ENCODE data around the gene ASCC3.

DNA sequence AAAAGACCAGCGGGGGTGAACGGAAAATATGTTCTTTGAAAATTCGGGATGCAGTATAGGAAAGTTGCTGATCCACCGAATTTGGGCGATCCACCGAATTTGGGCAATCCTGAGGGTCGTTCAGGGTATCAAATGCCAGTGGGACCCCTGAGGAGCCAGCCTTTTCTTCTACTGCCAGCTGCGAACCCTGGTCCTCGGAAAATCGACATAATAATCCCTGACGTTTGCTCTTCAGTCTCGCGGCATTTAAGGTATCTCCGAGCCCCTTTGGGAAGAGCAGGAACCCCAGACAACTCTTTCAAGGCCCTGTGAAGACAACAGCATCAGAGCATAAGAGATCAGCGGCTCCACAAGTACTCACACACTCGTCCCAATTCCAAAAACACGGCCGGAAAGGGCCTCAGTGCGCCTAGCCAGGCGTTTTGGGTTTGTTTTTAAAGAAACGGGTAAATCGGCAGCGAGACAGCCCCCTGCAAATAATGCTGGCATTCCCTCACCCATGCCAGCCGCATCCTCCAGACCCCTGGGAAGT, 417.4 kb downstream of the ASCC3 start:
- TF ChIP-seq POLR2A (IDR thresholded peaks at IDR 0.05), result no peak
- TF ChIP-seq, protein P1, sequence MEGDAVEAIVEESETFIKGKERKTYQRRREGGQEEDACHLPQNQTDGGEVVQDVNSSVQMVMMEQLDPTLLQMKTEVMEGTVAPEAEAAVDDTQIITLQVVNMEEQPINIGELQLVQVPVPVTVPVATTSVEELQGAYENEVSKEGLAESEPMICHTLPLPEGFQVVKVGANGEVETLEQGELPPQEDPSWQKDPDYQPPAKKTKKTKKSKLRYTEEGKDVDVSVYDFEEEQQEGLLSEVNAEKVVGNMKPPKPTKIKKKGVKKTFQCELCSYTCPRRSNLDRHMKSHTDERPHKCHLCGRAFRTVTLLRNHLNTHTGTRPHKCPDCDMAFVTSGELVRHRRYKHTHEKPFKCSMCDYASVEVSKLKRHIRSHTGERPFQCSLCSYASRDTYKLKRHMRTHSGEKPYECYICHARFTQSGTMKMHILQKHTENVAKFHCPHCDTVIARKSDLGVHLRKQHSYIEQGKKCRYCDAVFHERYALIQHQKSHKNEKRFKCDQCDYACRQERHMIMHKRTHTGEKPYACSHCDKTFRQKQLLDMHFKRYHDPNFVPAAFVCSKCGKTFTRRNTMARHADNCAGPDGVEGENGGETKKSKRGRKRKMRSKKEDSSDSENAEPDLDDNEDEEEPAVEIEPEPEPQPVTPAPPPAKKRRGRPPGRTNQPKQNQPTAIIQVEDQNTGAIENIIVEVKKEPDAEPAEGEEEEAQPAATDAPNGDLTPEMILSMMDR (IDR thresholded peaks at IDR 0.05), result no peak
